HepG2 (cell line): Measurements from ENCODE around the gene CSNK2A2. TPM values are rescaled to one million over a fixed set of nuclear protein-coding genes. Genes with fewer than 3 reads are reported as not detected.

ENCODE experiments used
- ATAC-seq: fragments of 200-7000 bp; cut with Tn5 transposase; 3 replicates; pipeline ENCODE4 v1.9.1; 2020; ENCODE audit warnings: mild to moderate bottlenecking, moderate library complexity
- BruUV-seq: library from RNA; stranded (reverse); fragments of 400-500 nt; replicated peaks from 2 replicates; lab custom pipeline; 2021; lab: Mats Ljungman, UMichigan
- CTCF ChIA-PET: fragments of 300-600 bp; formaldehyde crosslinking; extraction: SDS; loops from one replicate; lab custom pipeline; 2021; ENCODE audit warnings: low total read pairs, inconsistent platforms, low intra/inter-chr PET ratio; lab: Yijun Ruan, JAX
- POLR2A ChIA-PET: fragments of 350-600 bp; sonication (Branson Sonifier 250); formaldehyde crosslinking; loops from one replicate; lab custom pipeline; 2020; ENCODE audit warnings: antibody characterized with exemption, inconsistent platforms; lab: Yijun Ruan, JAX
- DNase-seq: peaks from one replicate; pipeline ENCODE4 v3.0.0-alpha.2; 2015; ENCODE audit warnings: low spot score
- FAIRE-seq: peaks from 3 replicates; lab custom pipeline; 2011; peaks lifted over from hg19 to GRCh38; lab: Jason Lieb, UNC
- H2AFZ ChIP-seq: one replicate; pipeline ENCODE4 v1.6.1; 2011; ENCODE audit warnings: low read length, inconsistent platforms
- H3K27ac ChIP-seq: fragments of 300-600 bp; 3 replicates; pipeline ENCODE4 v1.8.0; 2011; ENCODE audit warnings: mixed run types, mild to moderate bottlenecking, mixed read lengths, low read length, inconsistent platforms; ENCODE audit not compliant: insufficient read depth; ENCODE audit errors: extremely low read length
- H3K27me3 ChIP-seq, 2 experiments: fragments of 200-600 bp in 1 of 2; 2 replicates in 1 of 2; 3 replicates in 1 of 2; pipeline versions ENCODE4 v1.6.0 to v1.8.0; 2011; ENCODE audit warnings: low read length in 2 of 2, mild to moderate bottlenecking in 2 of 2, moderate library complexity in 2 of 2, inconsistent platforms in 1 of 2; ENCODE audit not compliant: insufficient read depth in 2 of 2, control insufficient read depth in 1 of 2
- H3K36me3 ChIP-seq, 2 experiments: fragments of 200-600 bp in 1 of 2; replicated peaks in 1 of 2; 2 replicates in 1 of 2; 3 replicates in 1 of 2; pipeline versions ENCODE4 v1.5.1 to v1.8.0; 2011; ENCODE audit warnings: low read length in 2 of 2, inconsistent platforms in 1 of 2; ENCODE audit not compliant: insufficient read depth in 2 of 2, control insufficient read depth in 1 of 2
- H3K4me1 ChIP-seq: 2 replicates; pipeline ENCODE4 v1.5.1; 2012; ENCODE audit warnings: low read length, inconsistent platforms; ENCODE audit not compliant: insufficient read depth
- H3K4me2 ChIP-seq: 2 replicates; pipeline ENCODE4 v1.6.0; 2011; ENCODE audit warnings: low read depth, low read length, inconsistent platforms
- H3K4me3 ChIP-seq, 3 experiments: fragments of 200-600 bp in 1 of 3; sonication (generic), shearing (Covaris generic) in 1 of 3; replicated peaks in 1 of 3; 2 replicates each; pipeline ENCODE4 v1.5.1; 2011 to 2016; ENCODE audit warnings: low read length in 3 of 3, inconsistent platforms in 2 of 3, low read depth in 2 of 3, mild to moderate bottlenecking in 2 of 3, control low read depth in 1 of 3, mixed read lengths in 1 of 3; ENCODE audit not compliant: insufficient read depth in 1 of 3
- H3K79me2 ChIP-seq: one replicate; pipeline ENCODE4 v1.6.1; 2011; ENCODE audit warnings: low read length, inconsistent platforms; ENCODE audit not compliant: insufficient read depth
- H3K9ac ChIP-seq: 2 replicates; pipeline ENCODE4 v1.6.0; 2011; ENCODE audit warnings: mild to moderate bottlenecking, low read depth, low read length, inconsistent platforms; ENCODE audit not compliant: insufficient read depth
- H3K9me3 ChIP-seq: 2 replicates; pipeline ENCODE4 v1.5.1; 2012; ENCODE audit warnings: mild to moderate bottlenecking, low read length
- H4K20me1 ChIP-seq: 2 replicates; pipeline ENCODE4 v1.6.0; 2011; ENCODE audit warnings: inconsistent platforms, mild to moderate bottlenecking, low read length, moderate library complexity; ENCODE audit not compliant: insufficient read depth
- ATF5 ChIP-seq: sonication (generic); formaldehyde crosslinking; IDR thresholded peaks from 2 replicates; pipeline ENCODE4 v1.4.0; 2020; ENCODE audit warnings: mild to moderate bottlenecking, low read depth, missing genetic modification reagents
- CENPT ChIP-seq: sonication (generic); formaldehyde crosslinking; IDR thresholded peaks from 2 replicates; pipeline ENCODE4 v1.8.0; 2022; ENCODE audit warnings: low read depth, mild to moderate bottlenecking, moderate library complexity, missing genetic modification reagents
- MAFG ChIP-seq: sonication (generic); formaldehyde crosslinking; IDR thresholded peaks from 2 replicates; pipeline ENCODE4 v1.5.1; 2020; ENCODE audit warnings: mild to moderate bottlenecking, missing genetic modification reagents
- MIER2 ChIP-seq: IDR thresholded peaks from 2 replicates; pipeline ENCODE4 v1.6.1; 2016; ENCODE audit warnings: missing biosample characterization, missing genetic modification reagents
- TAF15 ChIP-seq: fragments of 200-400 bp; formaldehyde crosslinking; IDR thresholded peaks from one replicate; pipeline ENCODE4 v1.6.1; 2018; ENCODE audit warnings: mild to moderate bottlenecking, low read depth, low read length; ENCODE audit not compliant: poor library complexity, severe bottlenecking
- ZNF180 ChIP-seq: sonication (generic); formaldehyde crosslinking; IDR thresholded peaks from 2 replicates; pipeline ENCODE4 v1.4.0; 2020; ENCODE audit warnings: low read depth, missing genetic modification reagents, borderline replicate concordance
- ZNF281 ChIP-seq: sonication (generic); formaldehyde crosslinking; IDR thresholded peaks from 2 replicates; pipeline ENCODE4 v1.4.0; 2020; ENCODE audit warnings: missing genetic modification reagents, borderline replicate concordance
- ZNF441 ChIP-seq: sonication (generic); formaldehyde crosslinking; IDR thresholded peaks from 2 replicates; pipeline ENCODE4 v1.7.0; 2021; ENCODE audit warnings: missing genetic modification reagents, borderline replicate concordance
- ZNF619 ChIP-seq: sonication (generic); formaldehyde crosslinking; IDR thresholded peaks from 2 replicates; pipeline ENCODE4 v1.4.0; 2020; ENCODE audit warnings: mild to moderate bottlenecking, missing genetic modification reagents
- ZXDC ChIP-seq: sonication (generic); formaldehyde crosslinking; IDR thresholded peaks from 2 replicates; pipeline ENCODE4 v1.5.0; 2020; ENCODE audit warnings: mild to moderate bottlenecking, missing genetic modification reagents
- WGBS: methylation state at CpG from one replicate; pipeline ENCODE4 v1.1.6; 2017; ENCODE audit warnings: low lambda C conversion rate; 5-methylcytosine and 5-hydroxymethylcytosine counted together
- in situ Hi-C: cut with HindIII; loops from 2 replicates; pipeline ENCODE4 v1.10.0; 2017; ENCODE audit warnings: low pct_unique_long_range_greater_than_20kb; ENCODE audit not compliant: extremely low pct_ligation_motif_present
- intact Hi-C: fragments of 100-400 bp; cut with micrococcal nuclease; formaldehyde crosslinking; loops from one replicate; pipeline ENCODE4 v1.10.0; 2022; ENCODE audit not compliant: unreplicated experiment
- polyA plus RNA-seq, 8 experiments: library from polyadenylated mRNA; depleted of rRNA in 3 of 8; stranded (reverse) in 7 of 8; unstranded in 1 of 8; fragments of >200 nt; fragmentation: Illumina TruSeq in 4 of 8; extraction: Trizol in 4 of 8; gene quantifications; 2 replicates each; pipeline versions ENCODE4 v1.2.1 to v1.2.3, GENCODE V29; 2011 to 2016; ENCODE audit warnings: low read depth in 4 of 8, missing spikeins in 1 of 8, mixed read lengths in 1 of 8; ENCODE audit not compliant: insufficient read depth in 1 of 8
- total RNA-seq, 5 experiments: library from RNA; depleted of rRNA; stranded (reverse); fragments of >200 nt; fragmentation: Illumina TruSeq; extraction: Trizol; gene quantifications; 2 replicates each; pipeline ENCODE4 v1.2.3, GENCODE V29; 2016; ENCODE audit warnings: low read depth in 1 of 5
- TF ChIP-seq, protein P1 (sequence below): sonication (generic); formaldehyde crosslinking; conservative IDR thresholded peaks from 2 replicates; pipeline ENCODE4 v1.8.0; 2022; ENCODE audit warnings: mild to moderate bottlenecking, moderate library complexity, missing genetic modification reagents

Gene CSNK2A2
- total and polyA plus RNA-seq, 2 of the 13 experiments (the other 11 are each of a cell fraction or from before 2014, with no cell fraction given): 46.4 to 56.9 TPM

DNA sequence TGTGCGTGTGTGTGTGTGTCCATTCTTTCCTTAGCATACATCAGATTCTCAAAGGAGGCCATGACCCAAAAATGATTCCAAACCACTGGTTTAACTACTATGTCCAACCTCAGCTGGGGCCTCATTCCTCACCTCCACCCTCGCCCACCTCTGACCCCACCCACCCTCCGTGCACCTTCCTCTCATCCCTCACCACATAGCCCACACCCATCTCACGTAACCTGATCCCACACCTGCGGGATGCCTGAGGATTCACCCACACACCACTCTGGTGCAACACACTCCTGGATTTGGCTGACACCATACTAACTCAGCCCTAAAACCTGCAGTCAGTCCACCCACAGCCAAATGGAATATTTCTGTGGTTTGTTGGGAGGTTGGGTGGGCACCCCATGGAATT lies 3.3 kb upstream of the CSNK2A2 start:
- peaks cover 12% of the 10 kb centered on the region for H3K79me2 ChIP-seq
- peaks cover 0 to 1% of the 10 kb centered on the region in 2 experiments; a peak in 2 of 5 replicates for H3K36me3 ChIP-seq
- H3K4me1 ChIP-seq: peaks cover 17% of the 10 kb centered on the region
- FAIRE-seq (no peak), DNase-seq (no peak), ATAC-seq (no peak)
- POLR2A ChIA-PET: no interaction called here
- peaks cover 2 to 25% of the 10 kb centered on the region in 2 experiments; a peak in 2 of 5 replicates for H3K27me3 ChIP-seq
- H3K27ac ChIP-seq: no peak overlapping the region
- H4K20me1 ChIP-seq: no peaks in the 10 kb centered on the region
- H3K4me3 ChIP-seq: no peak overlapping the region
- no TSS peak for BruUV-seq
- H3K9me3 ChIP-seq: no peaks in the 10 kb centered on the region
- in situ Hi-C loops: no loop called here
- intact Hi-C loops: no loop called here
- H2AFZ ChIP-seq: no peak overlapping the region
- no peak for TF ChIP-seq TAF15
- no peak for TF ChIP-seq MIER2 (CRISPR knock-in tag)
- no peak for TF ChIP-seq ZNF619 (CRISPR knock-in tag)
- TF ChIP-seq, protein P1, sequence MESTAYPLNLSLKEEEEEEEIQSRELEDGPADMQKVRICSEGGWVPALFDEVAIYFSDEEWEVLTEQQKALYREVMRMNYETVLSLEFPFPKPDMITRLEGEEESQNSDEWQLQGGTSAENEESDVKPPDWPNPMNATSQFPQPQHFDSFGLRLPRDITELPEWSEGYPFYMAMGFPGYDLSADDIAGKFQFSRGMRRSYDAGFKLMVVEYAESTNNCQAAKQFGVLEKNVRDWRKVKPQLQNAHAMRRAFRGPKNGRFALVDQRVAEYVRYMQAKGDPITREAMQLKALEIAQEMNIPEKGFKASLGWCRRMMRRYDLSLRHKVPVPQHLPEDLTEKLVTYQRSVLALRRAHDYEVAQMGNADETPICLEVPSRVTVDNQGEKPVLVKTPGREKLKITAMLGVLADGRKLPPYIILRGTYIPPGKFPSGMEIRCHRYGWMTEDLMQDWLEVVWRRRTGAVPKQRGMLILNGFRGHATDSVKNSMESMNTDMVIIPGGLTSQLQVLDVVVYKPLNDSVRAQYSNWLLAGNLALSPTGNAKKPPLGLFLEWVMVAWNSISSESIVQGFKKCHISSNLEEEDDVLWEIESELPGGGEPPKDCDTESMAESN (CRISPR knock-in tag): no peak
- no peak for TF ChIP-seq ZXDC
- TF ChIP-seq CENPT (CRISPR knock-in tag): no peak
- TF ChIP-seq ZNF180 (CRISPR knock-in tag): no peak
- no peak for TF ChIP-seq MAFG (CRISPR knock-in tag)
- no peak for TF ChIP-seq ZNF281 (CRISPR knock-in tag)
- no peak for TF ChIP-seq ZNF441 (CRISPR knock-in tag)
- TF ChIP-seq ATF5: no peak
- CTCF ChIA-PET: no interaction called here
- H3K4me2 ChIP-seq: no peak overlapping the region
- no peak overlapping the region for H3K9ac ChIP-seq
- WGBS: 9% methylated on average over 5 of the region's 5 CpGs
